ENCODE results near the gene ANO9.

Gene ANO9

GRCh38 chr11:409008-409599 is 32.7 kb downstream of the ANO9 start:
- H3K4me3 ChIP-seq (ENCODE audit: control insufficient read depth, low read depth, low read length) = no peak overlapping the region
- no peak for DNase-seq (ENCODE audit: low read depth)
- no peak for TF ChIP-seq CTCF (conservative IDR thresholded peaks at IDR 0.05; ENCODE audit: control insufficient read depth, insufficient read depth, low read depth, low read length)

- no peak for DNase-seq (ENCODE audit: low read depth)
- no peak for TF ChIP-seq CTCF (conservative IDR thresholded peaks at IDR 0.05; ENCODE audit: control insufficient read depth, insufficient read depth, low read depth, low read length)
- H3K4me3 ChIP-seq (ENCODE audit: control insufficient read depth, low read depth, low read length) = no peak overlapping the region
These were observed 33.4 kb downstream of the ANO9 start for GRCh38 chr11:408154-409007.

- no peak for TF ChIP-seq CTCF (conservative IDR thresholded peaks at IDR 0.05; ENCODE audit: control insufficient read depth, insufficient read depth, low read depth, low read length)
- H3K4me3 ChIP-seq (ENCODE audit: control insufficient read depth, low read depth, low read length) = no peak overlapping the region
- no peak for DNase-seq (ENCODE audit: low read depth)
These were observed 34.1 kb downstream of the ANO9 start for GRCh38 chr11:407651-408123.

- peak overlapping the region; percentile 44 for H3K4me3 ChIP-seq (ENCODE audit: control insufficient read depth, low read depth, low read length)
- TF ChIP-seq CTCF (conservative IDR thresholded peaks at IDR 0.05; ENCODE audit: control insufficient read depth, insufficient read depth, low read depth, low read length) = no peak
- DNase-seq (ENCODE audit: low read depth) = peak; percentile 72
These were observed 34.8 kb downstream of the ANO9 start for GRCh38 chr11:406796-407650.

- peak overlapping the region; percentile 44 for H3K4me3 ChIP-seq (ENCODE audit: control insufficient read depth, low read depth, low read length)
- TF ChIP-seq CTCF (conservative IDR thresholded peaks at IDR 0.05; ENCODE audit: control insufficient read depth, insufficient read depth, low read depth, low read length) = no peak
- no peak for DNase-seq (ENCODE audit: low read depth)
These were observed 35.6 kb downstream of the ANO9 start for GRCh38 chr11:405954-406795.

Measured in fibroblast of mammary gland (primary cell).